CD4-positive, alpha-beta T cell (primary cell): ENCODE data around the gene ALAD. TPM values are rescaled to one million over a fixed set of nuclear protein-coding genes. Genes with fewer than 3 reads are reported as not detected.

Experiments
- ATAC-seq: fragments of 200-7000 bp; cut with Tn5 transposase; one replicate; pipeline ENCODE4 v1.10.0; 2022; ENCODE audit warnings: mild to moderate bottlenecking; ENCODE audit not compliant: poor library complexity
- CTCF ChIA-PET: fragments of 350-600 bp; sonication (Branson Sonifier 250); formaldehyde crosslinking; loops from one replicate; lab custom pipeline; 2021; ENCODE audit warnings: antibody characterized with exemption, inconsistent platforms; lab: Charles Lee
- POLR2A ChIA-PET: fragments of 350-600 bp; sonication (Branson Sonifier 250); formaldehyde crosslinking; loops from one replicate; lab custom pipeline; 2021; ENCODE audit warnings: antibody characterized with exemption, inconsistent platforms; lab: Charles Lee
- DNase-seq, 14 experiments: peaks; one replicate each; pipeline ENCODE4 v3.0.0-alpha.2; 2013 to 2020; ENCODE audit warnings: mixed read lengths in 2 of 14
- H3K27ac ChIP-seq, 2 donors: one replicate each; pipeline versions ENCODE4 v1.5.1 to v1.7.0; 2013; ENCODE audit warnings: low read length in 2 of 2, low read depth in 1 of 2, mild to moderate bottlenecking in 1 of 2
- H3K27me3 ChIP-seq, 2 experiments: 1 replicate in 1 of 2; 2 replicates in 1 of 2; pipeline versions ENCODE4 v1.6.1 to v1.7.0; 2013; ENCODE audit warnings: low read length in 2 of 2, control low read depth in 1 of 2, mild to moderate bottlenecking in 1 of 2, moderate library complexity in 1 of 2; ENCODE audit not compliant: insufficient read depth in 2 of 2, control insufficient read depth in 1 of 2
- H3K36me3 ChIP-seq: one replicate; pipeline ENCODE4 v1.6.1; 2013; ENCODE audit warnings: low read length, control low read depth; ENCODE audit not compliant: insufficient read depth
- H3K4me1 ChIP-seq: one replicate; pipeline ENCODE4 v1.6.1; 2013; ENCODE audit warnings: low read length, control low read depth; ENCODE audit not compliant: insufficient read depth
- H3K4me3 ChIP-seq: one replicate; pipeline ENCODE4 v1.5.1; 2013; ENCODE audit warnings: mild to moderate bottlenecking, low read length, moderate library complexity
- H3K9me3 ChIP-seq, 2 experiments: 1 replicate in 1 of 2; 2 replicates in 1 of 2; pipeline versions ENCODE4 v1.6.1 to v1.7.0; 2013; ENCODE audit warnings: low read length in 2 of 2, mild to moderate bottlenecking in 2 of 2, control low read depth in 1 of 2, moderate library complexity in 1 of 2; ENCODE audit not compliant: control insufficient read depth in 1 of 2, insufficient read depth in 1 of 2
- H3K27ac Mint-ChIP-seq: one replicate; pipeline ENCODE4 v1.8.0; 2020; ENCODE audit warnings: mixed read lengths
- H3K27me3 Mint-ChIP-seq: one replicate; pipeline ENCODE4 v1.8.0; 2021; ENCODE audit warnings: mixed read lengths
- H3K36me3 Mint-ChIP-seq: one replicate; pipeline ENCODE4 v1.8.0; 2021; ENCODE audit warnings: low read depth, mixed read lengths
- H3K4me1 Mint-ChIP-seq: one replicate; pipeline ENCODE4 v1.8.0; 2021; ENCODE audit warnings: low read depth, mixed read lengths
- H3K4me3 Mint-ChIP-seq: one replicate; pipeline ENCODE4 v1.8.0; 2020; ENCODE audit warnings: mild to moderate bottlenecking, mixed read lengths
- H3K9me3 Mint-ChIP-seq: one replicate; pipeline ENCODE4 v1.8.0; 2020; ENCODE audit warnings: mixed read lengths
- intact Hi-C, 2 experiments: fragments of 100-400 bp; cut with DNase I in 1 of 2; cut with micrococcal nuclease in 1 of 2; formaldehyde crosslinking; loops; one replicate each; pipeline versions ENCODE4 v1.15.1 to v1.9.0; 2023 to 2025; cut with DNase I, micrococcal nuclease
- total RNA-seq, 174 experiments: library from RNA in 2 of 174; stranded (reverse) in 2 of 174; gene quantifications; one replicate each; pipeline ENCODE4 v1.2.3 and lab custom pipeline; 2021 to 2026
- TF ChIP-seq, protein P1 (sequence below): fragments of 200-600 bp; IDR thresholded peaks from one replicate; pipeline ENCODE4 v1.8.0; 2022; ENCODE audit warnings: antibody characterized with exemption, mild to moderate bottlenecking

ALAD gene
- total RNA-seq, 2 experiments from 2014 or later = 14.5 to 15.0 TPM

- Mint-ChIP-seq H3K27me3 (peaks cover 11% of the 10 kb centered on the region), H3K27ac (no peak overlapping the region), H3K4me3 (peak overlapping the region; percentile 59), H3K9me3 (no peaks in the 10 kb centered on the region), H3K36me3 (no peaks in the 10 kb centered on the region), H3K4me1 (peaks cover 25% of the 10 kb centered on the region)
- Histone ChIP-seq H3K27me3 (no peaks in the 10 kb centered on the region), H3K36me3 (no peaks in the 10 kb centered on the region), H3K4me3 (no peak overlapping the region), H3K27ac (no peak overlapping the region), H3K4me1 (peaks cover 18% of the 10 kb centered on the region), H3K9me3 (no peaks in the 10 kb centered on the region)
- ChIA-PET POLR2A (no interaction called here), CTCF (interaction anchor here (1.3 kb wide), 1 partner anchor 67 kb away, joined by 4 read pairs; no protein-coding TSS in a partner anchor)
- intact Hi-C loops = loop anchor here (5.0 to 10.0 kb wide), 2 partner anchors 63 to 120 kb away; partner anchors contain the start of genes ALAD (in 1 of the 2), FKBP15 (in 1 of the 2) and SLC31A1 (in 1 of the 2)
- TF ChIP-seq, protein P1, sequence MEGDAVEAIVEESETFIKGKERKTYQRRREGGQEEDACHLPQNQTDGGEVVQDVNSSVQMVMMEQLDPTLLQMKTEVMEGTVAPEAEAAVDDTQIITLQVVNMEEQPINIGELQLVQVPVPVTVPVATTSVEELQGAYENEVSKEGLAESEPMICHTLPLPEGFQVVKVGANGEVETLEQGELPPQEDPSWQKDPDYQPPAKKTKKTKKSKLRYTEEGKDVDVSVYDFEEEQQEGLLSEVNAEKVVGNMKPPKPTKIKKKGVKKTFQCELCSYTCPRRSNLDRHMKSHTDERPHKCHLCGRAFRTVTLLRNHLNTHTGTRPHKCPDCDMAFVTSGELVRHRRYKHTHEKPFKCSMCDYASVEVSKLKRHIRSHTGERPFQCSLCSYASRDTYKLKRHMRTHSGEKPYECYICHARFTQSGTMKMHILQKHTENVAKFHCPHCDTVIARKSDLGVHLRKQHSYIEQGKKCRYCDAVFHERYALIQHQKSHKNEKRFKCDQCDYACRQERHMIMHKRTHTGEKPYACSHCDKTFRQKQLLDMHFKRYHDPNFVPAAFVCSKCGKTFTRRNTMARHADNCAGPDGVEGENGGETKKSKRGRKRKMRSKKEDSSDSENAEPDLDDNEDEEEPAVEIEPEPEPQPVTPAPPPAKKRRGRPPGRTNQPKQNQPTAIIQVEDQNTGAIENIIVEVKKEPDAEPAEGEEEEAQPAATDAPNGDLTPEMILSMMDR = no peak
- ATAC-seq (no peak), DNase-seq (peak in 3 of 14 experiments; percentile 21 to 54 (median 22))
Observed at GRCh38 chr9:113341712-113342410, 59.2 kb downstream of the ALAD start.

- ATAC-seq (peak; percentile 99), DNase-seq (peak; percentile 56 to 88 (median 74))
- Histone ChIP-seq H3K4me1 (peaks cover 18% of the 10 kb centered on the region), H3K4me3 (peak within 1 kb of the TSS; percentile 82), H3K27me3 (no peaks in the 10 kb centered on the region), H3K9me3 (no peaks in the 10 kb centered on the region), H3K36me3 (no peaks in the 10 kb centered on the region), H3K27ac (no peak within 1 kb of the TSS)
- Mint-ChIP-seq H3K4me3 (peak within 1 kb of the TSS; percentile 91), H3K27me3 (peaks cover 11% of the 10 kb centered on the region), H3K27ac (peak within 1 kb of the TSS; percentile 14), H3K36me3 (no peaks in the 10 kb centered on the region), H3K4me1 (peaks cover 25% of the 10 kb centered on the region), H3K9me3 (no peaks in the 10 kb centered on the region)
- intact Hi-C loops = loop anchor here (1.0 to 10.0 kb wide), 4 partner anchors 36 to 118 kb away; partner anchors contain the start of genes ALAD (in 1 of the 2), CDC26 (in 1 of the 2), FKBP15 (in 1 of the 2) and HDHD3 (in 1 of the 2)
- CTCF ChIA-PET = interaction anchor here (1.4 to 2.2 kb wide), 3 partner anchors 10 to 66 kb away, joined by 4 to 12 read pairs (median 6); partner anchors contain the start of gene ALAD
- TF ChIP-seq, protein P1 = no peak
- POLR2A ChIA-PET = interaction anchor here (0.8 to 2.1 kb wide), 8 partner anchors 8 to 1709 kb away, joined by 3 to 13 read pairs (median 4); partner anchors contain the start of genes BSPRY, C9orf43, CDC26 and DNAJC25
Observed at GRCh38 chr9:113340011-113340699, 60.9 kb downstream of the ALAD start, which contains the start of gene WDR31. Gene WDR31, minus strand, starts transcription at chr9:113340275. Its CDS starts 8,253 bp downstream, at chr9:113332022.

GRCh38 chr9:113337714-113338113 lies 63.4 kb downstream of the ALAD start:
- no peak overlapping the region for H3K4me3 ChIP-seq
- ChIA-PET CTCF (no interaction called here), POLR2A (interaction anchor here (2.3 kb wide), 1 partner anchor 39 kb away, joined by 5 read pairs; the partner anchor contains the start of gene HDHD3)
- Mint-ChIP-seq H3K36me3 (no peaks in the 10 kb centered on the region), H3K4me1 (peaks cover 25% of the 10 kb centered on the region), H3K9me3 (no peaks in the 10 kb centered on the region), H3K27me3 (peaks cover 11% of the 10 kb centered on the region), H3K4me3 (peak overlapping the region; percentile 91), H3K27ac (no peak overlapping the region)
- H3K4me1 ChIP-seq = peaks cover 18% of the 10 kb centered on the region
- no peak for DNase-seq
- no peak overlapping the region for H3K27ac ChIP-seq
- TF ChIP-seq, protein P1 = no peak
- H3K9me3 ChIP-seq = no peaks in the 10 kb centered on the region
- ATAC-seq = no peak
- no peaks in the 10 kb centered on the region for H3K27me3 ChIP-seq
- intact Hi-C loops = loop anchor here in 1 of 2 experiments (2.0 kb wide), 1 partner anchor 65 kb away; no protein-coding TSS in a partner anchor
- no peaks in the 10 kb centered on the region for H3K36me3 ChIP-seq
